Ectodermal cell (in vitro differentiated cells): ENCODE measurements around the gene OR1A1.
"Not testable (repeated sequence)": the region's sequence is repeated elsewhere in the genome, so short reads cannot be mapped to it uniquely, and the experiment has no call there.

ENCODE experiments used
- H3K27ac ChIP-seq: 2 replicates; pipeline ENCODE4 v1.7.0; 2013; ENCODE audit warnings: mild to moderate bottlenecking, low read depth, low read length; ENCODE audit not compliant: insufficient read depth, poor library complexity, severe bottlenecking
- H3K27me3 ChIP-seq: 2 replicates; pipeline ENCODE4 v1.7.0; 2013; ENCODE audit warnings: mild to moderate bottlenecking, low read length; ENCODE audit not compliant: insufficient read depth, control insufficient read depth, poor library complexity, severe bottlenecking
- H3K36me3 ChIP-seq: one replicate; pipeline ENCODE4 v1.7.0; 2013; ENCODE audit warnings: low read length; ENCODE audit not compliant: control insufficient read depth, insufficient read depth
- H3K4me1 ChIP-seq: one replicate; pipeline ENCODE4 v1.7.0; 2013; ENCODE audit warnings: low read length; ENCODE audit not compliant: control insufficient read depth, insufficient read depth
- H3K4me3 ChIP-seq: 2 replicates; pipeline ENCODE4 v1.7.0; 2013; ENCODE audit warnings: low read depth, low read length, control low read depth; ENCODE audit not compliant: insufficient read depth
- H3K9me3 ChIP-seq: 2 replicates; pipeline ENCODE4 v1.7.0; 2013; ENCODE audit warnings: mild to moderate bottlenecking, low read length, moderate library complexity; ENCODE audit not compliant: control insufficient read depth
- WGBS, 2 experiments: methylation state at CpG; one replicate each; pipeline ENCODE4 v1.1.7; 2013; ENCODE audit warnings: missing lambda C conversion rate in 2 of 2; 5-methylcytosine and 5-hydroxymethylcytosine counted together

OR1A1 gene

GRCh38 chr17:3224721-3225352 is 17.4 kb downstream of the OR1A1 start:
- not testable (repeated sequence) for H3K27ac ChIP-seq, H3K4me1 ChIP-seq, H3K36me3 ChIP-seq, H3K4me3 ChIP-seq, H3K27me3 ChIP-seq, H3K9me3 ChIP-seq

- H3K36me3 ChIP-seq, H3K27ac ChIP-seq, H3K4me1 ChIP-seq, H3K4me3 ChIP-seq, H3K9me3 ChIP-seq, H3K27me3 ChIP-seq: not testable (repeated sequence)
- WGBS, 2 experiments: 82 to 88% methylated on average over 3 to 8 of the region's 8 CpGs
Observed at GRCh38 chr17:3232300-3232699, 24.8 kb downstream of the OR1A1 start.

- H3K4me1 ChIP-seq, H3K27me3 ChIP-seq, H3K9me3 ChIP-seq, H3K4me3 ChIP-seq, H3K27ac ChIP-seq, H3K36me3 ChIP-seq: not testable (repeated sequence)
- WGBS, 2 experiments: 20 to 80% methylated on average over 1 of the region's 2 CpGs
Observed at GRCh38 chr17:3238685-3239084, 31.2 kb downstream of the OR1A1 start.

- H3K4me1 ChIP-seq, H3K36me3 ChIP-seq, H3K27ac ChIP-seq, H3K4me3 ChIP-seq, H3K9me3 ChIP-seq, H3K27me3 ChIP-seq: not testable (repeated sequence)
- WGBS, 2 experiments: no CpG with 5 or more reads among the region's 1 CpG
Observed at GRCh38 chr17:3241044-3241443, 33.6 kb downstream of the OR1A1 start.

- H3K4me3 ChIP-seq, H3K9me3 ChIP-seq, H3K27me3 ChIP-seq, H3K27ac ChIP-seq, H3K4me1 ChIP-seq, H3K36me3 ChIP-seq: not testable (repeated sequence)
- 71% methylated on average over 1 of the region's 1 CpG; no CpG with 5 or more reads in 1 of the 2 experiments for WGBS, 2 experiments
Observed at GRCh38 chr17:3244841-3245240, 37.4 kb downstream of the OR1A1 start.

- not testable (repeated sequence) for H3K9me3 ChIP-seq, H3K36me3 ChIP-seq, H3K27me3 ChIP-seq, H3K4me3 ChIP-seq, H3K4me1 ChIP-seq, H3K27ac ChIP-seq
- 100% methylated on average over 1 of the region's 2 CpGs for WGBS, 2 experiments
Observed at GRCh38 chr17:3249013-3249412, 41.5 kb downstream of the OR1A1 start.

GRCh38 chr17:3256575-3256974 is 49.1 kb downstream of the OR1A1 start:
- H3K27me3 ChIP-seq: no peaks in the 10 kb centered on the region
- WGBS, 2 experiments: 78 to 83% methylated on average over 8 of the region's 8 CpGs
- H3K4me1 ChIP-seq: no peaks in the 10 kb centered on the region
- H3K4me3 ChIP-seq: no peak overlapping the region
- H3K36me3 ChIP-seq: no peaks in the 10 kb centered on the region
- H3K27ac ChIP-seq: no peak overlapping the region
- no peaks in the 10 kb centered on the region for H3K9me3 ChIP-seq

GRCh38 chr17:3260163-3260562 is 52.7 kb downstream of the OR1A1 start:
- no peaks in the 10 kb centered on the region for H3K36me3 ChIP-seq
- no peaks in the 10 kb centered on the region for H3K4me1 ChIP-seq
- H3K27me3 ChIP-seq: no peaks in the 10 kb centered on the region
- no peak overlapping the region for H3K4me3 ChIP-seq
- H3K27ac ChIP-seq: no peak overlapping the region
- no peaks in the 10 kb centered on the region for H3K9me3 ChIP-seq
- WGBS, 2 experiments: 68 to 82% methylated on average over 1 of the region's 1 CpG

- Histone ChIP-seq H3K4me3 (no peak overlapping the region), H3K36me3 (no peaks in the 10 kb centered on the region), H3K27ac (no peak overlapping the region), H3K27me3 (no peaks in the 10 kb centered on the region), H3K4me1 (no peaks in the 10 kb centered on the region), H3K9me3 (no peaks in the 10 kb centered on the region)
- 85 to 87% methylated on average over 13 of the region's 13 CpGs for WGBS, 2 experiments
Observed at GRCh38 chr17:3260600-3260999, 53.1 kb downstream of the OR1A1 start.
